Measurements from ENCODE around the gene IL24.

IL24 gene

DNA sequence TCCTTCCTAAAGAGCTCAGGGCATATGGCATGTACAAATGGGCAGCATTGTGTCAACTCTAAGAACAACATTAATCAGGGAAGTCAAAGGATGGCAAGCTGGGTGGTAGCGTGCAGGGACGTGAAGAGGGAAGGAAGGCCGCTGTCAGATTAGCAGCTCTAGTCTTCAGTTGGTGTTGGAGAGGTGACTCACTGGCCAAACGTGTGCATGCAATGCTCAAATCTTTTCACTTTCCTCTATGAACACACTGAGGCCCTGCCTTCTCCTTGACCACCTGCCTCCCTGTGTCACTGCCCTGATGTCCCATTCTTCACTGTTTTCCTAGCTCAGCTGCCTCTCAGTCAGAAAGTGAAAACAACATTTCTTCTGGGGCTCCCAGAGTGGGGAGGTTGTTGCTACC is 54.9 kb downstream of the IL24 start:
- no peak for DNase-seq (ENCODE audit: low read depth)
- H3K4me3 ChIP-seq (ENCODE audit: low read depth, low read length) = no peak overlapping the region
- TF ChIP-seq CTCF (IDR thresholded peaks at IDR 0.05; ENCODE audit: low read depth, low read length, missing control alignments) = no peak

DNA sequence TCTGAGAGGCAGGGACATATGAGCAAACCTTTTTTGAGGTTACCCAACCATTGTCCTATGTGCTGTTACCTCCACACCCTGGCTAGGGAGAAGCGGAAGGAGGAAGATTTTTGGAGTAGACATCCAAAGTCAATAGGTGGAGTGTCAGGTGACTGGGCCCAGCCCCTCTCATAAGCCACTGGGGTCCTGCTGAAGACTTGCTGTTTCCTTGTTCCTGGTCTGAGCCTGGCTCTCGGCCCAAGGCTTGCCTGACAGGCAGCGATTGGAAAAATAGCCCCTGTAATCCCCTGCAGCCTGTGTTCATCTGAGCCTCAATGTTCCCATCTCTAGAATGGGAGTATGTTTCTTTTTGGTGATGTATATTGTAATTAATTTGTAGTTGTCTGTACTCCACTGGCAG is 55.9 kb downstream of the IL24 start:
- no peak for TF ChIP-seq CTCF (IDR thresholded peaks at IDR 0.05; ENCODE audit: low read depth, low read length, missing control alignments)
- H3K4me3 ChIP-seq (ENCODE audit: low read depth, low read length) = no peak overlapping the region
- DNase-seq (ENCODE audit: low read depth) = no peak

- no peak overlapping the region for H3K4me3 ChIP-seq (ENCODE audit: low read depth, low read length)
- no peak for TF ChIP-seq CTCF (IDR thresholded peaks at IDR 0.05; ENCODE audit: low read depth, low read length, missing control alignments)
- no peak for DNase-seq (ENCODE audit: low read depth)
These were observed 56.4 kb downstream of the IL24 start for GRCh38 chr1:206953626-206954025.
